ENCODE measurements around the gene SFMBT1.

The SFMBT1 gene

GRCh38 chr3:53075743-53076140, 29.9 kb upstream of the SFMBT1 start:
- H3K9me2 ChIP-seq (replicated peaks; ENCODE audit: insufficient read depth, low read length) = no peaks in the 10 kb centered on the region
- no peaks in the 10 kb centered on the region for H3K36me3 ChIP-seq (ENCODE audit: low read length)
- H3F3A ChIP-seq (ENCODE audit: insufficient read depth) = 0 out of 2 replicates have a peak, but pooled peaks cover 3% of the 10 kb centered on the region
- no peak for TF ChIP-seq EZH2phosphoT487 (conservative IDR thresholded peaks at IDR 0.05; ENCODE audit: low read length)
- no peak for TF ChIP-seq CTCF (IDR thresholded peaks at IDR 0.05; ENCODE audit: insufficient read depth, low read length, poor library complexity, severe bottlenecking)
- H3K79me2 ChIP-seq (ENCODE audit: insufficient read depth, low read length) = no peaks in the 10 kb centered on the region
- no peaks in the 10 kb centered on the region for H3K9me3 ChIP-seq (ENCODE audit: insufficient read depth, low read length)
- H2AFZ ChIP-seq (ENCODE audit: low read depth, low read length, severe bottlenecking) = no peak overlapping the region
- no peak overlapping the region for H3K4me3 ChIP-seq (ENCODE audit: insufficient read depth, low read length, poor library complexity, severe bottlenecking)
- H4K20me1 ChIP-seq (ENCODE audit: low read depth, low read length) = no peaks in the 10 kb centered on the region
- H3K9ac ChIP-seq (ENCODE audit: low read length) = no peak overlapping the region
- no peak overlapping the region for H3K27ac ChIP-seq (ENCODE audit: low read depth, low read length)
- H3K4me2 ChIP-seq (ENCODE audit: low read depth, low read length, poor library complexity, severe bottlenecking) = no peak overlapping the region
- no peaks in the 10 kb centered on the region for H3K27me3 ChIP-seq (ENCODE audit: low read length)

- Histone ChIP-seq H3K9ac (ENCODE audit: low read length) (no peak overlapping the region), H3K27me3 (ENCODE audit: low read length) (no peaks in the 10 kb centered on the region), H3K4me3 (ENCODE audit: insufficient read depth, low read length, poor library complexity, severe bottlenecking) (no peak overlapping the region), H3K4me2 (ENCODE audit: low read depth, low read length, poor library complexity, severe bottlenecking) (no peak overlapping the region), H3K79me2 (ENCODE audit: insufficient read depth, low read length) (no peaks in the 10 kb centered on the region), H3K36me3 (ENCODE audit: low read length) (no peaks in the 10 kb centered on the region), H3K9me2 (replicated peaks; ENCODE audit: insufficient read depth, low read length) (no peaks in the 10 kb centered on the region), H3F3A (ENCODE audit: insufficient read depth) (0 out of 2 replicates have a peak, but pooled peaks cover 3% of the 10 kb centered on the region), H3K27ac (ENCODE audit: low read depth, low read length) (no peak overlapping the region), H4K20me1 (ENCODE audit: low read depth, low read length) (no peaks in the 10 kb centered on the region), H2AFZ (ENCODE audit: low read depth, low read length, severe bottlenecking) (no peak overlapping the region), H3K9me3 (ENCODE audit: insufficient read depth, low read length) (no peaks in the 10 kb centered on the region)
- TF ChIP-seq CTCF (IDR thresholded peaks at IDR 0.05; ENCODE audit: insufficient read depth, low read length, poor library complexity, severe bottlenecking) = no peak
- TF ChIP-seq EZH2phosphoT487 (conservative IDR thresholded peaks at IDR 0.05; ENCODE audit: low read length) = no peak
Measured at GRCh38 chr3:53074761-53075742, 29.2 kb upstream of the SFMBT1 start.

- Histone ChIP-seq H3K9ac (ENCODE audit: low read length) (no peak overlapping the region), H3K27ac (ENCODE audit: low read depth, low read length) (no peak overlapping the region), H3K27me3 (ENCODE audit: low read length) (no peaks in the 10 kb centered on the region), H3K79me2 (ENCODE audit: insufficient read depth, low read length) (no peaks in the 10 kb centered on the region), H4K20me1 (ENCODE audit: low read depth, low read length) (no peaks in the 10 kb centered on the region), H3K36me3 (ENCODE audit: low read length) (no peaks in the 10 kb centered on the region), H3K9me2 (replicated peaks; ENCODE audit: insufficient read depth, low read length) (no peaks in the 10 kb centered on the region), H3K4me3 (ENCODE audit: insufficient read depth, low read length, poor library complexity, severe bottlenecking) (no peak overlapping the region), H3K9me3 (ENCODE audit: insufficient read depth, low read length) (no peaks in the 10 kb centered on the region), H2AFZ (ENCODE audit: low read depth, low read length, severe bottlenecking) (no peak overlapping the region), H3K4me2 (ENCODE audit: low read depth, low read length, poor library complexity, severe bottlenecking) (no peak overlapping the region), H3F3A (ENCODE audit: insufficient read depth) (0 out of 2 replicates have a peak, but pooled peaks cover 3% of the 10 kb centered on the region)
- TF ChIP-seq CTCF (IDR thresholded peaks at IDR 0.05; ENCODE audit: insufficient read depth, low read length, poor library complexity, severe bottlenecking) = no peak
- no peak for TF ChIP-seq EZH2phosphoT487 (conservative IDR thresholded peaks at IDR 0.05; ENCODE audit: low read length)
Measured at GRCh38 chr3:53074366-53074696, 28.5 kb upstream of the SFMBT1 start.

Measured in SU-DHL-6 (cell line).